SK-N-MC (cell line): ENCODE data around the gene DZIP1L.

ENCODE experiments used
- EZH2 ChIP-seq: fragments of 200-600 bp; sonication (generic); IDR thresholded peaks from one replicate; pipeline ENCODE4 v1.6.1; 2017; ENCODE audit warnings: antibody characterized with exemption
- POLR2AphosphoS5 ChIP-seq: IDR thresholded peaks from 2 replicates; pipeline ENCODE4 v1.6.1; 2012; ENCODE audit warnings: mild to moderate bottlenecking, low read depth, low read length, borderline replicate concordance

DNA sequence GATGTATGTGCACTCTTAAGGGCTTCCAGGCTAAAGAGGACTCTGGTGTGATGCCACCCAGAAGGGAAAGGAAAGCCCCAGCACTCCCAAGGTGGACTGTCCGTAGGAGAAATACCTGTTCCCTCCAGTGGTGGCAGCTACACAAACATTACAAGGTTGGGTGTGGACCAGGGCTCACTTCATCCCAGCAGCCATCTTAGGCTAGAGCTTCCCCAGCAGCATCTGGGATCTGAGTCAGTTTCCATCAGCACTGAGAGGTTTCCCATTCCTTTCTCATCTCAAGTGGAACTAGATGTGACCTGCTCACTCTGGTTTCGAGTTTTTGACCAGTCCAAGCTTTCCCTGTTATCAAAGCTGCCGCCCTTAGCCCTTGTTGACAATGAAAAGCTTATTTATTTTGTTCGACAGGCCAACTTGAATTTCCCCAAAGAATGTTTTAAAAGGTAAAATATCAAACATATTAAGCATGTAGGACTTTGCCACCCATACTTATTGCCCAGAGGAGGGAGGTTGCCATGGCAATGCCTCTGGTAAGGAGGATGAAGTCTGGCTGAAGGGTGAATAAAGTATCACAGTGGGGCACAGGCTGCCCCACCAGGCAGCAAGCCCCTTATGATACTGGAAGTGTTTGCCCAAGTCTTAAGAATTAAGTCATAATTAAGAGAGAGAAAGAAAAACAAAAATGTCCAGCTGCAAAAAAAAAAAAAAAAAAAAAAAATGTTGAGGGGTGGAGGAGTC lies 76.5 kb downstream of the DZIP1L start:
- TF ChIP-seq EZH2 (no peak), POLR2AphosphoS5 (no peak)
